Putamen (tissue), 1 donor: Measurements from ENCODE around the gene DVL1.
"Not testable (repeated sequence)": the region's sequence is repeated elsewhere in the genome, so short reads cannot be mapped to it uniquely, and the experiment has no call there.

Source experiments
- DNase-seq: peaks from one replicate; pipeline ENCODE4 v3.0.0-alpha.2; 2016; ENCODE audit warnings: low spot score

Gene DVL1

DNA sequence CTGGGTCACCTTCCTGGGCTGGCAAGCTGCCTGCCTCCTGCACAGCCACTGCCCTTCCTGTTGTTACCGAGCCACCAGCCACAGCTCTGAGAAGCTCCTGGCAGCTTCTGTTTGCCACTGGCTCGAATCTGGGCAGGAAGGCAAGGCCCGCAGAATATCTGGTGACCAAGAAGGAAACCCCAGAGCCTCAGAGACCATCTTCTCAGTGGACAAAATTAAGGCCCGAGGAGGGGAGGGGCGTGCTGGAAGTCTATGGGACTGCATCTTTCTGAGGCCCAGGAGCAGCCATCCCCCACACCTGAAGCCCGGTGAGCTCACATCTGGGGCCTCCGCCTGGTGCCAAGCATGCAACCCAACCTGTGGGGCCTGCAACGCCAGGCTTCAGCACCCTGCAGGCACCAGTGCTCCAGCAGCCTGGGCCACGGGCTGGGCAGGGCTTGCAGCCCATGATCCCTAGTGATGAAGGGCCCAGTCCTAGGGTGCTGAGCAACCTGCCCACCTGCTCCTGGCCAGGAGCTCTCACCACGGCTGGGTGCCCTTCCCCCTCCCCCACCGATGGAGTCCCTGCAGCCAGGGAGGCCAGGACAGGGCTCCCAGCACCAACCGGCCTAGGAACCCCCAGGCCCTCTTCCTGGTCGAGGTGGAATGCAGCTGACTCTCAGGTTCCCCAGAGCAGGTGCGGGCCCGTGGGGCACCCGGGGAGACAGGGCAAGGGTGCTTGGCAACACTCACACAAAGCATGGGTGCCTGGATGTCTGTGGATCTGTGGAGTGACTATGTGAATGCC is 23.7 kb downstream of the DVL1 start:
- DNase-seq, result no peak

DNA sequence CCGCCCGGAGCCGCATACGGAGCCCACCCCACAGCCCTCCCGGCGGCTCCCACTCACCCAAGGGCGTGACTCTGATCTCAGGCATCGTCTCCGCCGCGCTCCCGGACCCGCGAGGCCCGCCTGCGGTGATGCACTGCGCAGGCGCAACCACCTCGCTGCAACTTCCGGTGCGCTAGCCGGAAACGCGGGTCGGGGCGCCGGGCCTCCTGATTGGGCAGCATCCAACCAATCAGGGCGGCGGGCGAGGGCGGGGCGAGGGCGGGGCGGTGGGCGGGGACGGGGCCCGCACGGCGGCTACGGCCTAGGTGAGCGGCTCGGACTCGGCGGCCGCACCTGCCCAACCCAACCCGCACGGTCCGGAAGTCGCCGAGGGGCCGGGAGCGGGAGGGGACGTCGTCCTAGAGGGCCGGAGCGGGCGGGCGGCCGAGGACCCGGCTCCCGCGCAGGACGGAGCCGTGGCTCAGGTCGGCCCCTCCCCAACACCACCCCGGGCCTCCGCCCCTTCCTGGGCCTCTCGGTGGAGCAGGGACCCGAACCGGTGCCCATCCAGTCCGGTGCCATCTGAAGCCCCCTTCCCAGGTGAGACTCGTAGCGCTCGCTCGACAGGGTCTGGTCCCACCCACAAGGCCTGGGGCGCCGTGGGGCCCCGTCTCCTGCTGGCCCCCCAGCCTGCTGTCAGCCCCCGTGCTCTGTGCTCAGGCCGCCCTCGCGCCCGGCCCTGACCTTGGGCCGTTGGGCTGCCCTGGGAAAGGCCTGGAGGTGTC is 24.5 kb downstream of the DVL1 start, which contains the start of the genes CPTP and INTS11:
Gene CPTP (plus strand): TSS at position 279 of the 764 bp plus-strand sequence. CDS start 2,109 bp downstream, outside the sequence.
Gene INTS11 (minus strand): TSS at position 137 of the 764 bp plus-strand sequence. CDS start 52 bp downstream, at position 85.
- DNase-seq, result peak; percentile 87

DNA sequence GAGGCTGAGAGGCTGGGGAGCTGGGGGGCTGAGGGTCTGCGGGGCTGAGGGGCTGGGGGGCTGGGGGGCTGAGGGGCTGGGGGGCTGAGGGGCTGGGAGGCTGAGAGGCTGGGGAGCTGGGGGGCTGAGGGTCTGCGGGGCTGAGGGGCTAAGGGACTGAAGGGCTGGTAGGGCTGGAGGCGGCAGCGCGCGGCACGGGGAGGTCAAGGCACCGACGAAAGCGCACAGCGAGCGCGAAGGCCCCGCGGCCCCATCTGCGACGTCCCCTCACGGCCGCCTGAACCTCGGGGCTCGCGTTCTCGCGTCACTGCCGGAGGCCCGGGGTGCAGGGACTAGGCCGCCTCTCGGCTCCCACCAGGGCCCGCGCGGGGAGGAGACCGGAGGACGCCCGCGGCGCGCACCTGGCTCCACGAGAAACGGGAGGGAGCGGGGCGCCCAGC is 25.1 kb downstream of the DVL1 start:
- no peak for DNase-seq

- no peak for DNase-seq
Measured at GRCh38 chr1:1322952-1323351, 26.3 kb downstream of the DVL1 start.

- no peak for DNase-seq
Measured at GRCh38 chr1:1322418-1322817, 26.8 kb downstream of the DVL1 start.

DNA sequence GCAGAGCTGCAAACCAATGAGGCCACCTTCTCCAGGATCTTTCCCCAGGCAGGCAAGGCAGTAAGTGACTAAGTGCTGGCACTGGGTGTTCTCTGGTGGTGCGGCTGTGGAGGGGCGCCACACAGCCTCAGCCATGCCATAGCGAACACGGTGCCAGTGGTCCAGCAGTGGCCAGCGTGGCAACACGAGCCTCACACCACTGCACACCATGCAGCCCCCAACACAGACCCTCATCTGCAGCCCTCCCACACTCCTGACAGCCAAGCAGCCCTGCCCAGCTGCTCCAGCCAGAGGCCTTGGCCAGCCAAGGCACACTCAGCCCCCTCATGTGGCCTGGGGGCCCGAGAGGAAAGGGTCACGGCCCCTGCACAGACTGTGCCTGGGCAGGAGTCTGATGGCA is 27.7 kb downstream of the DVL1 start:
- no peak for DNase-seq

- DNase-seq, result no peak
Measured at GRCh38 chr1:1320666-1321448, 28.4 kb downstream of the DVL1 start.

DNA sequence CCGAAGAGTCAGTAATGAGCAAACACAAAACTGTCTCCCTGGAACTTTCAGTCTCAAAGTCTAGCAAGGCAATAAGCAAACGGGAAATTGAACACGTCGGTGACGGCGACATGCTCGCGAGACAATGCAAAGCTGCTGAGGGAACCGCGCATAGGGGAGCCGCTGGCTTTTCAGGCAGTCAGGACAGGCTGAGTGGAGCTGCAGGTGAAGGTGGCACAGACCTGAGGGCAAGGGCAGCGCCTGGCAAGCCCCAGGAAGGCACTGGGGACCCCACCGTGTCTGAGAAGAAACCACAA is 29.6 kb downstream of the DVL1 start:
- DNase-seq, result no peak

DNA sequence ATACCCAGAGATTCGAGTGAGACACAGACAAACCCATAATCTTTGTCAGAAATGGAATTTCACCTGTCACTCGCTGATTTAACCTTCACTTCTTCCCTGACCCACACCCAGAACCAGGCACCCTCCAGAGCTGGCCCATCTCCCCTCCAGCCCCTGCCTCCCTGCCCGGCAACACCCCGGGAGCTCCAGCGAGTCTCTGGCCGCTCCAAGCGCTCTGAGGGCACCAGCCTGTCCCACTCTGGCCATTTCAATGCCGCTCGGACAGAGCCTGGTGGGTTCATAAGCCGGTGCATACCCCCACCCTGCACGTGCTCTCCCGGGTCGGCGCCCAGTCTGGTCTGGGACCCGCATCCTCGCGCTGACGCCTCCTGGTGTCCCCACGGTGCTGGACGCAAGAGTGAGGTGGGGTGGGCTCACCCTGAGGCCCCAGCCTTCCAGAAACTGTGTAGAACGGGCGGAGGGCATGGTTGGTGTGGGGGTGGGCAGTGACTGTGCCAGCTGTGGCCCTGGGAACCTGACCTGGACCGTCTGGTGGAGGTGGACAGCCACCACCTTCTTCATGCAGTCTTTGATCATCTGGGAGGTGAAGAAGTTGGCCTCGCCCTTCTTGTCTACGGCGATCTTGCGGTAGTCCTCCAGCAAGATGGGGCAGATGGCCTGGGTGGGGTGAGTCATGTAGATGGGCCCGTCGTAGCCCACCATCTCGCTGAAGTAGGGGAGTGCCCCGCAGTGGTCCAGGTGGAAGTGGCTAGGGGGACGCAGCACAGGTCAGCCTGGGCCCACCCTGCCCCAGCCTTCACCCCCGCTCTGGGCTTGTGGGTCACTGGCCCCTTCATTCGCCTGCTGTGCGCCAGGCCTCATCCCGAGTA is 30.2 kb downstream of the DVL1 start:
- no peak for DNase-seq

DNA sequence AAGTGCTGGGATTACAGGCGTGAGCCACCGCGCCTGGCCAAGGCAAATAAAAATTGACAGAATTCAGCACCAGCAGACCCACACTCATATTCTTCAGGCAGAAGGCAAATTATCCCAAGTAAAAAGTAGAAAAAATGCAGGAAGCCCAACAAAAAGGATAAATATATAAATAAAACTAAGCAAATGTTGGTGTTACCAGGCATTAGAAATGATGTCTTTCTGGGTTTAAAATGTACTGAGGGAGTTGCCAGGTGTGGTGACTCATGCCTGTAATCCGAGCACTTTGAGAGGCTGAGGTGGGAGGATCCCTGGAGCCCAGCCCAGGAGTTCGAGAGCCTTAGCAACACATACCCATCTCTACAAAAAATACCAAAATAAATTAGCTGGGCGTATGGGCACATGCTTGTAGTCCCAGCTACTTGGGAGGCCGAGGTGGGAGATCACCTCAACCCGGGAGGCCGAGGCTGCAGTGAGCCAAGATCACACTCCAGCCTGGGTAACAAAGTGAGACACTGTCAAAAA is 31.0 kb downstream of the DVL1 start:
- DNase-seq, result peak; percentile 59

DNA sequence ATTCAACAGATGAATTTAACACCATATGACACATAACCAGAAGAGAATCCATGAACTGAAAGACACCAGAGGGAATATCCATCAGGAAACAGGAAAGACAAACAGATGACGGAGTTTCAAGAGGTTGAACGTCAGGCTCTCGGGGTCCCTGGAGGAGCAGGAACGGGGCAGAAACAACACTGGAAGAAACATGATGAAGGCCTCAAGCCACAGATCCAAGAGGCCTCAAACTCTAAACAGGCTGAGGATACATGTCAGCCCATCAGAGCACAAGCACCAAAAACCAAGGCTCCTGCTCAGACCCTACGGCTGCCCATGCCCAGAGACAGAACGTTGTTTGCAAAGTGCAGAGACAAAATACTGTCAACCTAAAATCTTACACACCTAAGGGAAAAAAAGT is 31.8 kb downstream of the DVL1 start:
- DNase-seq, result no peak

- DNase-seq, result not testable (repeated sequence)
Measured at GRCh38 chr1:1316199-1316598, 33.0 kb downstream of the DVL1 start.

- no peak for DNase-seq
Measured at GRCh38 chr1:1315435-1315954, 33.7 kb downstream of the DVL1 start.

- DNase-seq, result no peak
Measured at GRCh38 chr1:1314678-1315335, 34.4 kb downstream of the DVL1 start.

DNA sequence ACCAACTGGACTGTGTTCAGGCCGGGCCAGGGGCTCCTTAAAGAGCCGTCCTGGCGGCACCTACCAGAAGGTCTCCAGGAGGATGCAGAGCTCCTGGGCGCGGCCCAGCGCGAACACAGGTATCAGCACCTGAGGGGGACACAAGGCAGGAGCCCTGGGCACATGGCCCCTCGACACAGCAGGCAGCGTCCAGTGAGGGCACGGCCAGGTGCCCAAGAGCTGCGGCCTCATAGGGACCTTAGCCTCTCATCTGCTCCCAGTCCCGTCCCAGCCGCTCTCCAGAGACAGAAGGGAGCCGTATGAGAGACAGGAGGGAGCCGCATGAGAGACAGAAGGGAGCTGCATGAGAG is 35.0 kb downstream of the DVL1 start:
- no peak for DNase-seq

GRCh38 chr1:1313500-1314236 is 35.5 kb downstream of the DVL1 start:
- DNase-seq, result no peak

- DNase-seq, result no peak
Measured at GRCh38 chr1:1312450-1313314, 36.5 kb downstream of the DVL1 start.

DNA sequence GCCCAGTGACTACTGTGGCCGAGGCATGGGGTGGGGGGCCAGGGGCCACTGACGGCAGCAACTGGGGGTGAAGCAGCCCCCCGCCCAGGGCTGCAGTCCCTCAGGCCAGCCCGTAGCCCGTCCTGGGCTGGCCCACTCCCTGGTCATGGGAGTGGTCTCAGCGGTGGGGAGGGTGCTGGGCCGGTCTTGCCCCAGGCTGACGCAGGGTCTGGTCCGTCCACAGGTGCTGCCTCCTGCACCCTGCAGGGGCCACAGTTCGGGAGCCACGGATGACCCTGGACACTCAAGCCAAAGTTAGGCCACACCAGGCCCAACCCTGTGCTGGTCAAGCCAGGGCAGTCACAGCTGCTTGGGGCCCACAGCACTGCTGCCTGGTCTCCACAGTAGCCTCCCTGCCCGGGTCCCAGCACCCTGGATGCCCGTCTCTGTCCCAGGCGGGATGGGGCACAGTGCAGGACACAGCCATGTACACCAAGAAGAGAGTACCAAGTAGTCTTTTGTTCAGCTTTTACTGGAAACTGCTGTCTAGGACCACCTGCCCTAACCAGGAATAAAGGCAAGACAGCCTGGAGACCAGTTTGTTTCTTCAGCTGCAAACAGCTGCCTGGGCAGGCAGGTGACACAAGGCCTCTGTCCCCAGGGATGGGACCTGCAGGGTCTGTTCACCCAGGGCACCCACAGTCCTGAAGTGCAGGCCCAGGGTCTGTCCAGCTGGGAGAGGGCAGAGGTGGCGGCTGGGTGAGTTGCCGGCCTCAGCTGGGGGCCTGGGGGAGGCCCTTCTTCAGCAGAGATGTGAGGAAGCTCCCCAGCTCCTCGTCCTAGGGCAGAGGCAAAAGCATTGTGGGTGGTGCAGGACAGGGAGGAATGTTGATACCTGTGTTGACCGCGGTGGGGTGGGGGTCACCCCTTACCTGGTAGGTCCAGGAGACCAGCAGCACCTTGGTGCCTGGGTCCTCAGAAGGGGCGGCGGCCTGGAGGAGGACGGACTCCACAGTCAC is 37.8 kb downstream of the DVL1 start:
- DNase-seq, result no peak
